Ecto neural progenitor cell (in vitro differentiated cells): ENCODE measurements around the gene FAM162A.
"Not testable (repeated sequence)": the region's sequence is repeated elsewhere in the genome, so short reads cannot be mapped to it uniquely, and the experiment has no call there.

Experiments used
- DNase-seq: peaks from one replicate; pipeline ENCODE4 v3.0.0-alpha.2; 2018; ENCODE audit warnings: low spot score

Gene FAM162A

GRCh38 chr3:122421836-122422235, 37.9 kb downstream of the FAM162A start:
- DNase-seq: no peak

- DNase-seq: no peak
Measured at GRCh38 chr3:122427857-122428471, 44.0 kb downstream of the FAM162A start.

GRCh38 chr3:122430371-122430770, 46.4 kb downstream of the FAM162A start:
- no peak for DNase-seq

- no peak for DNase-seq
Measured at GRCh38 chr3:122435950-122436349, 52.0 kb downstream of the FAM162A start.

GRCh38 chr3:122443090-122443489, 59.1 kb downstream of the FAM162A start:
- DNase-seq: peak; percentile 51

GRCh38 chr3:122443762-122444490, 59.9 kb downstream of the FAM162A start:
- DNase-seq: peak; percentile 45

- not testable (repeated sequence) for DNase-seq
Measured at GRCh38 chr3:122444491-122444887, 60.5 kb downstream of the FAM162A start.

GRCh38 chr3:122448218-122448617, 64.2 kb downstream of the FAM162A start:
- not testable (repeated sequence) for DNase-seq

GRCh38 chr3:122451371-122451770, 67.4 kb downstream of the FAM162A start:
- no peak for DNase-seq

GRCh38 chr3:122456074-122456473, 72.1 kb downstream of the FAM162A start:
- DNase-seq: no peak

- no peak for DNase-seq
Measured at GRCh38 chr3:122457706-122458105, 73.7 kb downstream of the FAM162A start.

GRCh38 chr3:122458992-122459391, 75.0 kb downstream of the FAM162A start:
- no peak for DNase-seq

- no peak for DNase-seq
Measured at GRCh38 chr3:122461806-122462205, 77.8 kb downstream of the FAM162A start.
